Inflammatory macrophage treated with lipopolysaccharide for 4 hours (primary cell): ENCODE results near the gene NEGR1.

Experiments
- DNase-seq: peaks from one replicate; pipeline ENCODE4 v3.0.0-alpha.2; 2020

Gene NEGR1

DNA sequence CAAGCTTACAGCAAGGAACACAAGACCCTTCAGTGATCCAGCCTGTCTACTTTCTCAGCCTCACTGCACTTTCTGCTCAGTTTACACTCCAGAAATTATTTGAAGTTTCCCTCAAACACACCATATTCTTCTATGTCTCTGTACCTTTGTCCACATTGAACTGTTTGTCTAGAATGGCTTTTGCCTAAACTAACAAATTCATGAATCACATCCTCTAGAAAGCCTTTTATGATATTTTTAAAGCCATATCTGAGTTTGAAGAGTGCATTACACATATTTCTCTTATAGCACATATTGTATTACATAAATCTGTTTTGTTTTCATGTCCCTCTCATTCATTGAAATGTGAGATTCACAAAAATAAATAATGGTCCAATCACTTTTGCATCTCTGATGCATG, 755.5 kb downstream of the NEGR1 start:
- no peak for DNase-seq

DNA sequence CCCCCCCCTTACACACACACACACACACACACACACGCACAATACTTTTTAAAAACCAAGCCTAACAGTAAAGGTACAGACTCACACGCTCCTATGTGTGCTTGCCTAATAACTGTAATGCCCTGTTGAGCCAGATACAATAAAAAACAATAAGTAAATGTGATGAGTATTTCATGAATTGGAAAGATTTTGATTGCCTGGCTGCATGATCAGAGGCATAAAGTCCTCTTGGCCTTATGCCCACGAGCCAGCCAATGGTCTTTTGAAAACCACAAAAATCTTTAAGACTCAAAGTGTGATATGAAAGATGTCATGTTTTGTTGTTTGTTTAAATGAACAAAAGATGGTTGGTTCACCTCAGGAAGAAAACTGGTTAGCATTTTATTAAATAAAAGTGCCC, 759.6 kb downstream of the NEGR1 start:
- DNase-seq: no peak

DNA sequence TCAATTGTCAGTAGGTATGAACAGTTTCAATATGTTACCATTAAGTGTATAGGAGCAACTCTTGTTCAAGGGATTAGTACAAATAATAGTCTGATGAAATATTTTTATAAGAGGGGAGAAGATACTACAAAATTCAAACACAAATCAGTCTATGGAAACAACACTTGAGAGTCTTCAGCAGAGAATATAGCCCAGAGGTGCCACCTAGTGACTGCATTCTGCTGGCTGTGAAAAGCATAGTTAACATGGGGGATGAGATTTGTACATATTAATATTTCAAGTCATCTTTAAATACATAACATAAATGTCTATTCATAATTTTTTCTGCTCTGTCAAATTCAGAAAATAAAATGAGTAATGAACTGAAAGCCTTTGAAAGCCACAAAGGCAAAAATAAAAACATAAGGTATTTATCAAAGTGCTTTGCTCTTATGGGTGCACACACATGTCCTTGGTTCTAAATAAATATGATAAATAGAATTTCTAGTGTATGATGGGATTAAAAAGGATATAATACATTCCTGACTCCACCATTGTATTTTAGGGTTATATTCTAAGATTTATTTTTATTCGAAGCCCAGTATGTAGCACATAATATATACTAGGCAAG, 760.6 kb downstream of the NEGR1 start:
- DNase-seq: peak; percentile 49

DNA sequence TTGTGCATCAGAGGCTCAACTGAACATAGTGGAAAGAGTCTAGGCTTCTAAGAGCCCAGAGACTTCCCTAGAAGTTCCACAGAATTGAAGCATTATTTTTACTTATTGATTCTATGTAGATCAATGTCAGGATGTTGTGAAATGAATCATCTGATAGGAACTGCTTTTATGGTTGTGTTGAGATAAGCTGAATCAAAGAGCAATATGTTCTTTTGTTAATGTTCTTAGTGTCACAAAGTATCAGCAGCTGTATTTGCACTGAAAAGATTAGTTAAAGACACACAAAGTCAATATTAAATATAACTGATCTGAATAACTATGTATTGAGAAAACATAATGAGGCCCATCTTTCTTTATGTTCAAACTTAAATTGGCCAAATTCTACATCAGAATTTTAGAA, 770.8 kb downstream of the NEGR1 start:
- no peak for DNase-seq

DNA sequence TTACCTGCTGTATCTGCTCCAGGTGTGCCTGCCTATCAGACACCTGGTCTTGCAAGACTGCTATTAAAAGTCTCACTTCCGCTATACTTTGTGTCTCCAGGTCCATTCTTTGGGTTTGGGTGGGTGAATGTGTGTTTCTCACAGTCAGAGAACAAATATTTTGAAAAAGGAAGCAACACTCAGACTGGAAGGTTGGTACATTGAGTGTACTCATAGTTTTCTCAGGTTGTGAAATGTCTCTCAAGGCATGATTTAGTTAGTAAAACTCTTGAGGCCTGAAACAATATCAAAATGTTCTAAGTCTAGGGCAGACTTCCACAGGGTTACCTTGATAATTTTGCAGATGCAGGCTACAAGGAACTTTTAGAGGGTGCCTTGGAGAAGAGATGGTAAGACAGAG, 771.6 kb downstream of the NEGR1 start:
- DNase-seq: no peak

DNA sequence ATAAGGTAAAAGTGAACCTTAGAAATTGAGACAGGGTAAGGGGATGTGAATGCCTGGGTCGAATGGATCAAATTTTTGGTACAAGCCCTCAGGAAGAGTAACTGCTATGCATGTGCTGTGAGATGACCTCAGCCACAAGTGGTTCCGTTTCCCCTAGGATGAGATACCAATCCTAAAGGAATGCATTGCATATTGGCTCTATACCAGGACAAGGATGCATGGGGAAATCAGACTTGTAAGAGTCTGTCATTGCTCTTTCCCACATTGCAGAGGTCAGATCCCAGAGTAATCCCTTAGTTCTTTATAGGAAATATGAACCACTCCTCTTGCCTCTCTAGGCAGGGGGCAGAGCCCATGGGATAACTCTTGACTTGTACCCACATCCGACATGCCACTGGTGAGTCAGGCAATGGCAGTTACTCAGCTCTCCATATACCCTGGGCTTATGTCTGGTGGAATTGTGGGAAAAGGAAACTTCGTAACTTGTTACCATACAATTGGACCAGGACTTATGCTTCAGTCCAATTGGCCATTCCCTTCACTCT, 773.2 kb downstream of the NEGR1 start:
- no peak for DNase-seq

DNA sequence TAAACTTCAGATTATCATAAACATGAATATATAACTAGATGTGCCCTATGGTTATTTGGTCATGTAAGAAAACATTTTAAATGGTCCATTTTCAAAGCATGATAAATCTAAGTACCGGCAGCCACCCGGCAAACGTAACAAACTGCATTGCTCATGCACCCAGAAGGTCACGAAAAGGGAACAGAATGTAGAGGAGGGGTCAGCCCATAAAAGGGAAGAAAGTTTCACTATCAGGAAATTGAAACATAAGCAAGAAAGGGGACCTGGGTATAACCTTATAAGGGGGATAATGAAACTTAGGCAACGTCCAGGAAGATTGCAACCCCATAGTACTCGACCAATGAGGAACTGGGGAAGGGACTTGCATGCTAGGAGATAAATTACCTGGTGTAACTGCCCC, 780.3 kb downstream of the NEGR1 start:
- peak; percentile 61 for DNase-seq

DNA sequence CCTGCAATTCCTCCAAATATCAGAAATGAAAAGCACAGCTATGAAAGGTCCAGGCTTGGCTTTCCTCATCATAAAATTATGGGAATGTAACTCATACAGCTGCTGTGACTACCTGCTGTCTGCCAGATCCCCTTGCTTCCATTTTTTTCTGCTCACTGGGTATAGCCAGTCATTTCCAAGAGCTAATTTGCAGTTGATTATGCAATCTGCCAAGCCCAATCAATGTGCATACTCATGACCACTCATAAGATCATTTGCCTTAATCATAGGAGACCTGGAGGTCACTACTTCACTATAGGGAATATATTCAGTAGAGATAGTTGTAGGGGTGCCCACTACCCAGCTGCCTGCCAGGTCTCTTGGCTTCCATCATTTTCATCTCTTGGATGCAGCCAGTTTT, 783.8 kb downstream of the NEGR1 start:
- DNase-seq: no peak

DNA sequence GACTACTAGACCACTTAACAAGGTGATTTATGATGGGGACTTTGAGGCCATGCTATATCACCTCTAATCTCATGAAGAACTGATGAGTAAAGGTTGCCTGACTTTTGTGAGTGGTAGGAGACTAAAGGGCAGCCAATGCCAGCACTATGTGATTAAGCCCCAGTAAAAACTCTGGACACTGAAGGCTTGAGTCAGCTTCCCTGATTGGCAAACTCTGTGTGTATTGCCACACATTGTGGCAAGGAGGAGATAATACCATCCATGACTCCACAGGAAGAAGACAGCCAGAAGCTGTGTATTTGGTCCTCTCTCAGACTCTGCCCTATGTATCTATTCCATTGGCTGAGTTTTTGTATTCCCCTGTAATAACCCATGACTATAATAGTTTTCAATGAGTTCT, 788.2 kb downstream of the NEGR1 start:
- peak; percentile 33 for DNase-seq

DNA sequence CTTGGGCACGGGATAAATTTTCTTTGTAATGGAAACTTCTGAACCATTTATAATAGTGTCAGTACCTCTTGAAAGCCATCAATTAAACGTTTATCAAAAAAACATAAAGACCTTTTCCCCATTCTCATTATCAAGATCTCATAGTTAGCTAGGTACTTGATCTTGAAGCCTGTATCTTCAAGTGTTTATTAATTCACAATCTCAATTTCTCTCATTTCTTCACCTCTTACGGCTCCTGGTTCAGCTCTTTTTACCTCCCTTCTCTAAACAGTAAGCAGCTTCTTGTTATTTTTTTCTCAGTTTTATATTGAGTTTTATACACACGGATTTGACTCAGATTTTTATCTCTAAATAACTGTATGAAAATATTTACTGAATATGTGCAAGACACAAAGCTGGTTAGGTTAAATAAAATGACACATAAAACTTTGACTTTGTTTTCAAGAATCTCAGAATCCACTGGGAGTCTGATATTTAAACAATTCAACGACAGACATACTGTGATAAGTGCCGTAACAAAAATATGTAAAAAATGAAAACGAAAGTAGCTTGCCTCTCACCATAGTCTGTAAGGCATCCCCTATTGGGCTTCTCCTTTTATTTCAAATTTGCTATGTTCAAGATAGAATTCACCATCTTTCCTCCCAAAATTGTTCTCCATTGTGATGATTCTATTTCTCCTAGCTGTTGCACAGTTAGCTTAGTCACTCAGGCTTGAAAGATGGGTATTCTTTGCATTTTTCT, 789.9 kb downstream of the NEGR1 start:
- DNase-seq: no peak

DNA sequence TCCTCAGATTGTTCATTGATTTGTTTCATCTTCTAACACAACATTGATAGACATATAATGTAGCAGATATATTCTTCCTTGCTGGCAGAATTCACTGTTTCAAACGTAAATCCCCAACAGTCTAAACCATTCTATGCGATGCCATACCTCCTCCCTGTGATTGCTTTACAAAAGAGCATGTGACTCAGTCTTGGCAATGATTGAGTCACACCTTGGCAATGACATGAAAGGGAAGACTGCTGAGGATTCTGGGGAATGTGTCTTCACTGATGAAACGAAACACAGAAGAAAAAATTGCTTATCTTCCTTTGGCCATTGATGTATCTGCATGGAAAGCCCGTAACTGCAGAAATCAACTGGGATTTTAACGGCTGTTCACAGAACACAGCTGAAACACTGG, 791.9 kb downstream of the NEGR1 start:
- DNase-seq: no peak

DNA sequence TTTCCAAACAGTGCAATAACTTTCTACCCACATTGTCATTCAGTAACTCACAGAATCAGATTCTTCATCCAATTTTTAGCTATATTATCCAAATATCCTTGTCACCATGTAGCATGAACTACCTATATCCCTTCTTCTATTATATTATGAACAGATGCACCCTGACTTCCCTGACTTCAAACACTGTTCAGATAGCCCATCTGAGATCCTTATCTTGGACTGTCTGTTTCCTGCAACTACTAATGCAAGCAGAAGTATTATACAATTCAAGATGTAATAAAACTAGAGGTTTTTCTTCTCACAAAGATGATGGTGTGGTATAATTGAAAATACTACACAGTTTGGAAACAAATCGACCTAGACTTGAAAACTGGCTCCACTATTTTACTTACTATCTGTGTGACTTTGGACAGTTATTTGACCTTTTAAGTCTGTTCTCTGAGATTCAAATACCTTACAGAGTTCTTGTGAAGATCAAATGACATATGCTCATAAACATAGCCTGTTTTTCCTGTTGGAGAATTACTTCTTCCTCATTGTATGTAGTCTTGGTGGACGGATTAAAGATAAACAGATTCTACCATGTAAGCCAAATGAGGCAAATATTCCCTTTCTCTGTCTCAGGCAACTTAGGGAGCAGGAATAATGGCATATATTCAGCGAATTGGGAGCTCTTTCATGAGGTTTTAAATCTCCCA, 793.6 kb downstream of the NEGR1 start:
- no peak for DNase-seq

DNA sequence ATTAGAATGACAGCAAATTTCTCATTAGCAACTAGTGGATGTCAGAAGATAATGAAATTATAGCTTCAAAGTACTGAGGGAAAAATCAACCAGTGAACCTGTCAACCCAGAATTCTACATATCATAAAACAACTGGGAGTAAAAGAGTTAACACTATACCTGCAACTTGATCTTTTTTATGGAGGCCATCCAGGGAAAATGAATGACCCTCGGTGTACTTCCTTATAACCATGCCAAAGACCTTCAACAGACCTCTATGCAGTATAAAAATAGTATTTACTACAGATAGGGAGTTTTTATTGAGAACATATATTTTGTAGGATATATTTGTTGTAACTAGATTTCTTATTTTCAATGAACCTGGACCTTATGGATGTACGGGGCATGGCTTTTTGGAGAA, 809.0 kb downstream of the NEGR1 start:
- DNase-seq: no peak

DNA sequence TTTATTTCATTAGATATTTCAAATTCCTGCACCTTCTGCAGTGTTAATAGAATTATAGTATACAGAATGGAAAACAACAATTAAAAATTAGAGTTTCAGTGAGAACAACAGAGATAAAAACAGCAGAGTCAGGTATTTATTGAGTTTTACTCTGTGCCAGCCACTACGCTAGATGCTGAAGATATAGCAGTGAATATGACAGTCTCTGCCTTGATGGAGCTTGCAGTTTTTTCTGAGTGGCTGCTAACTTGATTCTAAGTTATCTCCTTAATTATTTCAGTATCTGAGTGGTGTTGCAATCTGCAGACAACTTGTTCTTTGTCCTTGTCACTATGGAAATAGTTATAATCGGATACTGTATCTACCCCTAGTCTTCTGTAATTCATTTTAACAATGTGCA, 817.2 kb downstream of the NEGR1 start:
- no peak for DNase-seq

DNA sequence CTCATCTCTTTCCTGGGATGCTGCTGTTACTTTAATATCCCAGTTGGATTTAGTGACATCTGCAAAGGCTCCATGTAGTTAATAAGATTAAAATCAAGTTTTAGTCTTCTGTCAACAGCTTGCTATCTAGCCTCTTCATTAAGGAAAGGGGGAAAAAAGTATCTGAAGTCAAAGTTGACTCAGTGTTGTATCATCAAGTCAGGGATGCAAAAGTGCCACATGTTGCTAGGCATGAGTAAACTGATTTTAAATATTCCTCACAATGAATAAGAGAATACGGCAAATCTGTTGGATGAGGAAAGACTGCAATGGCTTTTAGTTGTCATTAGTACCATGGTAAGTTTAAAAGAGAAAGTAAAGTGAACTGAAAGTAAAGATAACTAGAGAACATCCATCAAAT, 818.3 kb downstream of the NEGR1 start:
- no peak for DNase-seq

DNA sequence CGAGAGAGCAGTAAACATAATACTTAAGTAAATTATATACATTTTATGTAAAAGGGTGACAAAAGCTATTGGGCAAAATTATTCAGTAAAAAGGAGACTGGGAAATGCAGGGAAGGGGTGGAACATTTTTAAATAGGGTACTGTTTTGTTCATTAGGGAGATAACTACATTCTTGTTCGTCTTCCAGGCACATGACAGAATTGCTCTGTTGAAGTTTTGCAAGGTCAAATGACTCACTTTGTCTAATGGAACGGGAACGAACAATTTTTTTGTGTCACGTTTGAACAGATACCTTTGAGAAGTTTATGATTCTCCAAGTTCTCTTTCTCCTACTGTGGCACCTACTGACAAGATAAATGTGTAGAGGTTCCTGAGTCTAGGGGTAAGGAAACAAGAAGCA, 819.2 kb downstream of the NEGR1 start:
- no peak for DNase-seq

DNA sequence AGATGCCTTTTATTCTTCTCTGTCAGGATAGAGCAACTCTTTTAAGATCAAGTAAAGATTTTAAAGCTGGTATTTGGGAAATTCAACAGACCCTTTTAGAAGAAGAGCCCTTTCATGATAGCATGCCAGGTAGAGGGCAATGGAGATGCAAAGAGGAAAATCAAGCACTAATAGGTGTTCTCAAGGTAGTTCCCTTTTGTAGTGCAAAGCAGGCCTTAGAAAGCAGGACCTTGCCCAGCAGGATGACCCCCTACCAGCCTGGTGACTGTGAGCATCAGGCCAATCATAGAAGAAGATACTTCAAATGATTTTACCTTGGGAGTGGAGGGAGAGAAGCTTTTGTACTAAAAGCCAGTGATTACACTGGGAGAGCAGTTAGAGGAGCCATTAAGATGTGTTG, 820.1 kb downstream of the NEGR1 start:
- DNase-seq: no peak

DNA sequence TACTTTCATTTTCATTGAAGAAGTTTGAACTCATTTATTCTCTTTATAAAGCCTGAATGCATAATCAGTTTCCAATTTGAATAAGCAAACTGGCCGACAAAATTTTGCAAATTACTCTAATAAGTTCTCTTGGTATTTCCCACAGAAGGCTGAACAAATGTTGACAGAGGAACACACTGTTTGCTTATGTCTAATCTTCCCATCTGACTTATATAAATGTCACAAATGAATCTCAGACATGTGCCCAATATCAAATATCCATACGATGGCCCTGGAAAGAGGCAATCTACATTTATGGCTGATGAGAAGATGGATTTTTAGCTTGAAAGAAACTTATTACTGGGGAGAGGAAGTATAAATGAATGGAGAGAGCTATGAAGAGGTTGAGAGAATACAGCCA, 820.9 kb downstream of the NEGR1 start:
- DNase-seq: no peak

DNA sequence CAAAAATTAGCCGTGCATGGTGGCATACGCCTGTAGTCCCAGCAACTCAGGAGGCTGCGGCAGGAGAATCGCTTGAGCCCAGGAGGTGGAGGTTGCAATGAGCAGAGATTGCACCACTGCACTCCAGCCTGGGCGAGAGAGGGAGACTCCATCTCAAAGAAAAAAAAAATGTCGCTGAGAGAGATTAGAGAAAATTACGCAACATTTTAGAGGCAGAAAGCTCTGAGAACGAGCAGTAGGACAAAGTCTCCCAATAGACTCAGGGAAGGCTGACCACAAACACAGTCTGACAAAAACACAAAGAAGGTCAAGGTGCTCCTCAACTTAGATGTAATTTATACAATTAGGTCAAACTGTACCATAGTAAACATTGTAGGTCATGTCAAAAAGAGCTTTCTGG, 833.9 kb downstream of the NEGR1 start:
- no peak for DNase-seq

DNA sequence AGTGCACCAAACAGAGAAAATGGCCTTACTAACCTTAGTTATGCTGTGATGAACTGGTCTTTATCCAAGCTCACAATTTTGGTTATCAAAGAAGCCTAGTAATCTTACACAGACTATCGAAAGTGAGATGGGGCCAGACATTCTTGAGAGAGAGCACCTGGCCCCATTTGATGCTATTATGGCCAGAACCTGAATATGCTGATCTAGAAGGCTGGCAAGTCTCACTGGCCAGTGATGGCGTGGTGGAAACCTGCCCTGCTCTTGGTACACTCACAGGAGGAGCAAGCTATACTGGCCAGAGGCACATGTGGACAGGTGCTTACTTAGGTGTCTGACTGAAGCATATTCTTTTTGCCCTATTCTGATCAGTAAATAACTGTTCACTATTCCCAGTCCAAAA, 843.7 kb downstream of the NEGR1 start:
- DNase-seq: no peak

DNA sequence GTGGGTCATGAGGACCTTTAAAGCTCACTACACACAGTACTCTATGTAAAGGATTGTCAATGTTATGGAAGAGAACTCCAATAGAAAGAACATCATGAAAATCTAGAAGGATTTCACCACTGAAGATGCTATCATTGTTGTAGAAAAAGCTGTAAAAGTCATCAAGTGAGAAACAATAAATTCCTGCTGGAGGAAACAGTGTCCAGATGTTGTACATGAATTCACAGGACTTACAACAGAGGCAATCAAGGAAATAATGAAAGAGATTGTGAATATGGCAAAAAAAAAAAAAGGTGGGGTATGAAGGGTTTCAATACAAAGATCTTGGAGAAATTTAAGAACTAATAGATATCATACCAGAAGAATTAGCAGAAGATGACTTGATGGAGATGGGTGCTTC, 846.4 kb downstream of the NEGR1 start:
- DNase-seq: no peak

DNA sequence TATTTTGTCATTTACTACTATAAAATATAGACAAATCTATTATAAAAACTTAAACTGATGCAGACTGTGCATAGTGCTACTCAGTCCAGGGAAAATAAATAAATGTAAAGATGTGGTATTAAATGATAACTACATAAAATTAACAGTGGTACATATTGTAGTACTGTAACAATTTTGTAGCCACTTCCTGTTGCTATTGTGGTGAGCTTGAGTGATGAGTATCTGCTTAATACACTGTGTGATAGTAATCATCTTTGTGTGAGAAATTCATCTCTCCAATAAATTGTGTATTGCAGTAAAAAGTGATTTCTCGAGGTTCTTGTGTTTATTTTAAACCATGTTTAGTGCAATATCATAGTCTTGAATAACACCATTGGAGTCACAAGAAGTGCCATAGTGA, 848.1 kb downstream of the NEGR1 start:
- DNase-seq: no peak

DNA sequence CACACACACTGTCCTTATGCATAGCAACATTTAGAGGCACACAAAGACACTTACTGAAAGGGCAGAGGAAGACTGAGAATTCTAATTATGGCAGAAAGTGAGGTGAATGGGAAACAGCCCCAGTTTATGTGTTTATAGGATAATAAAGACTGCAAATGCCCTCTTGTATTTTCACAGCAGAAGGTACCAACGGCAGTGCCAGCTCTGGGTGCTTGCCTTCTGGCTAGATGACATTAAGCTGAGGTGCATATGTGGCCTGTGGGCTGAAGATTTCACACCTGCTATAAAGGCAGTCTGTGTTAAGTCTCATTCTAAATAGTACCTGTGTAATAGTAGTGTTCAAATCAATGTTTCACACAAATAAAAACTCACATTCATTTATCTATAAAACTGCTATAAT, 854.3 kb downstream of the NEGR1 start:
- no peak for DNase-seq

DNA sequence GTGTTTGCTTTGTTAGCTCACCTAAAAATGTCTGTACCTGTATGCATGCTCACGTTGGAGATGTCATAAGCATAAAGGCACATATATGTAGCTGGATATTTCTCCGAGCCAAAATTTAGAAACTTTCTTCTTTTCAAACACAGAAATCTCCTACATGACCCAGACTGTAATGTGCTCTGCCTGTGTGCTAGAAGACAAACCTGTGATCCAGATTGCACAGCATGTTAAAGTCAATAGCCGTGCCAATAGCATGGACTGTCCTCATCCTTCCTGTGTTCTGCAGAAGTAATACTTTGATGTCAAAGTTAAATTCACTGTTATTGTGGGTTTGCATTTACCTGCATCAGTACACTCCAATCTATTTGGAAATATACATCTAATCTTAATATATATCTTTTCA, 855.3 kb downstream of the NEGR1 start:
- DNase-seq: no peak
